Neural cell (in vitro differentiated cells): ENCODE results near the gene STX16. TPM values are rescaled to one million over a fixed set of nuclear protein-coding genes. Genes with fewer than 3 reads are reported as not detected.

Experiments
- H2AFZ ChIP-seq: fragments of 200-600, 300-800 bp; sonication (generic), shearing (Covaris generic); 2 replicates; pipeline ENCODE4 v1.6.0; 2014; ENCODE audit warnings: low read depth, mild to moderate bottlenecking, antibody characterized with exemption, low read length, moderate library complexity
- H3F3A ChIP-seq: fragments of 200-600 bp; shearing (Covaris generic); 2 replicates; pipeline ENCODE4 v1.6.1; 2016; ENCODE audit warnings: mild to moderate bottlenecking, moderate library complexity, mixed read lengths, antibody characterized with exemption, low read length; ENCODE audit not compliant: insufficient read depth, poor library complexity, severe bottlenecking
- H3K27ac ChIP-seq: fragments of 200-600, 300-800 bp; sonication (generic), shearing (Covaris generic); 2 replicates; pipeline ENCODE4 v1.5.1; 2014; ENCODE audit warnings: mild to moderate bottlenecking, low read length, moderate library complexity
- H3K27me3 ChIP-seq: fragments of 300-800, 200-600 bp; sonication (generic), shearing (Covaris generic); 2 replicates; pipeline ENCODE4 v1.6.0; 2014; ENCODE audit warnings: mild to moderate bottlenecking, low read depth, low read length, moderate library complexity; ENCODE audit not compliant: insufficient read depth
- H3K36me3 ChIP-seq: fragments of 300-800, 200-600 bp; sonication (generic), shearing (Covaris generic); 2 replicates; pipeline ENCODE4 v1.5.1; 2014; ENCODE audit warnings: mild to moderate bottlenecking, antibody characterized with exemption, low read length, moderate library complexity; ENCODE audit not compliant: insufficient read depth
- H3K4me2 ChIP-seq: fragments of 300-800, 200-600 bp; sonication (generic), shearing (Covaris generic); 2 replicates; pipeline ENCODE4 v1.6.0; 2014; ENCODE audit warnings: mild to moderate bottlenecking, low read length
- H3K4me3 ChIP-seq: fragments of 300-800, 200-600 bp; sonication (generic), shearing (Covaris generic); 2 replicates; pipeline ENCODE4 v1.5.1; 2014; ENCODE audit warnings: mild to moderate bottlenecking, low read length, moderate library complexity
- H3K79me2 ChIP-seq: fragments of 200-600 bp; shearing (Covaris generic); replicated peaks from 2 replicates; pipeline ENCODE4 v1.6.0; 2014; ENCODE audit warnings: mild to moderate bottlenecking, low read length, moderate library complexity; ENCODE audit not compliant: insufficient read depth
- H3K9ac ChIP-seq: fragments of 300-800, 200-600 bp; sonication (generic), shearing (Covaris generic); 2 replicates; pipeline ENCODE4 v1.6.1; 2016; ENCODE audit warnings: mild to moderate bottlenecking, low read length, mixed read lengths
- H3K9me2 ChIP-seq: fragments of 200-600 bp; shearing (Covaris generic); 2 replicates; pipeline ENCODE4 v1.6.1; 2016; ENCODE audit warnings: mild to moderate bottlenecking, low read length, mixed read lengths; ENCODE audit not compliant: insufficient read depth
- H3K9me3 ChIP-seq: fragments of 200-600, 300-800 bp; sonication (generic), shearing (Covaris generic); 2 replicates; pipeline ENCODE4 v1.6.1; 2016; ENCODE audit warnings: mild to moderate bottlenecking, mixed run types, low read length, moderate library complexity, mixed read lengths
- H4K20me1 ChIP-seq: fragments of 200-600 bp; shearing (Covaris generic); 2 replicates; pipeline ENCODE4 v1.6.1; 2016; ENCODE audit warnings: mild to moderate bottlenecking, mixed run types; ENCODE audit not compliant: insufficient read depth
- EP300 ChIP-seq: fragments of 450-650 bp; conservative IDR thresholded peaks from 2 replicates; pipeline ENCODE4 v1.6.1; 2014; ENCODE audit warnings: antibody characterized with exemption, mild to moderate bottlenecking, moderate library complexity; ENCODE audit not compliant: poor library complexity, severe bottlenecking
- EZH2 ChIP-seq: fragments of 200-600, 300-800 bp; shearing (Covaris generic), sonication (generic); IDR thresholded peaks from 2 replicates; pipeline ENCODE4 v1.6.1; 2014; ENCODE audit warnings: antibody characterized with exemption, low read length, borderline replicate concordance, mild to moderate bottlenecking; ENCODE audit not compliant: insufficient read depth, poor library complexity, severe bottlenecking
- MXI1 ChIP-seq: fragments of 450-650 bp; conservative IDR thresholded peaks from 2 replicates; pipeline ENCODE4 v1.6.1; 2014; ENCODE audit warnings: antibody characterized with exemption, mild to moderate bottlenecking; ENCODE audit not compliant: poor library complexity, severe bottlenecking
- POLR2AphosphoS5 ChIP-seq: IDR thresholded peaks from 2 replicates; pipeline ENCODE4 v1.6.1; 2012
- RAD21 ChIP-seq: fragments of 450-650 bp; conservative IDR thresholded peaks from 2 replicates; pipeline ENCODE4 v1.6.1; 2014; ENCODE audit warnings: antibody characterized with exemption, mild to moderate bottlenecking, moderate library complexity
- SMC3 ChIP-seq: fragments of 450-650 bp; conservative IDR thresholded peaks from 2 replicates; pipeline ENCODE4 v1.6.1; 2014; ENCODE audit warnings: antibody characterized with exemption, mild to moderate bottlenecking, moderate library complexity; ENCODE audit not compliant: poor library complexity
- TAF1 ChIP-seq: IDR thresholded peaks from 2 replicates; pipeline ENCODE4 v1.6.1; 2012; ENCODE audit warnings: low read depth
- polyA plus RNA-seq: library from polyadenylated mRNA; depleted of rRNA; stranded (reverse); fragments of >200 nt; gene quantifications from 2 replicates; pipeline ENCODE4 v1.2.3, GENCODE V29; 2014
- TF ChIP-seq, protein P1 (sequence below): IDR thresholded peaks from 2 replicates; pipeline ENCODE4 v1.6.1; 2012; ENCODE audit warnings: borderline replicate concordance
- TF ChIP-seq, protein P2 (sequence below): fragments of 450-650 bp; IDR thresholded peaks from 2 replicates; pipeline ENCODE4 v1.5.1; 2014; ENCODE audit warnings: antibody characterized with exemption, mild to moderate bottlenecking, moderate library complexity; ENCODE audit not compliant: poor library complexity, severe bottlenecking

STX16 gene
- polyA plus RNA-seq, 1 donor from 2014 or later, result 120 TPM

DNA sequence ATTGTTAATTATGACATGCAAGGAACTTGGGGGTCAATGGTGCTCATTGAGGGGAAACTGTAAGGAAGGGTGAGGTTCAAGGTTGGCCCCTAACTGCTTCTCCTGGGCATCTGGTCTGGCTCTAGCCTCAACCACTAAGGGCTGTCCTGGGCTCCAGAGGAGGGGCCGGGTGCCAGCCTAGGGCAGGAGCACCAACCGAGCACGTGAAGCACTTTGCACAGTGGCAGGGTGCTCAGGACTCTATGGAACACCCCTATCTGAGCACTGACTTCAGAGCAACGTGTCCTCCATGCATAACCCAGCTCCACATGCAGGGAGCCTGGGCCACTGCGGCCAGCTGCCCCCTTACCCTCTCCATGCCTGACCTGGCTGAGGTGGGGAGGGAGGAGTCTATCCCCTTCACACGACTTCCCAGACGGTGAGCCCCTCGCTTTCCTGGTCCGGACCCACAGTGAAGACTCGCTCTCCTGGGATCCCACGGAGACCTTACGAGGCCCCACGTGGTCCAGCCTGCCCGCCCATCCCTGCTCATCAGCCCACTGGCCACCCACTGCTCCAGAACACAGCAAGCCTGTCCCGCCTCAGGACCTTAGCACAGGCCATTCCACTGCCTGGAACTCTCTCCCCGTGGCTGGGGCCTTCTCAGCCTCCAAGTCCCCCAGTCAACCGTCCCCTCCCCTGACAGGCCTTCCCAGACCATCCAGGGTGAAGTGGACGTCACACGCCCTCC, 40.8 kb upstream of the STX16 start:
- H3K27me3 ChIP-seq, result no peaks in the 10 kb centered on the region
- H3K9ac ChIP-seq, result no peak overlapping the region
- H3K9me3 ChIP-seq, result no peaks in the 10 kb centered on the region
- no peak overlapping the region for H3K27ac ChIP-seq
- no peak overlapping the region for H2AFZ ChIP-seq
- H3K36me3 ChIP-seq, result no peaks in the 10 kb centered on the region
- no peak overlapping the region for H3K4me3 ChIP-seq
- no peaks in the 10 kb centered on the region for H3F3A ChIP-seq
- TF ChIP-seq RAD21 (no peak), SMC3 (no peak), POLR2AphosphoS5 (no peak), EP300 (no peak)
- TF ChIP-seq, protein P1, sequence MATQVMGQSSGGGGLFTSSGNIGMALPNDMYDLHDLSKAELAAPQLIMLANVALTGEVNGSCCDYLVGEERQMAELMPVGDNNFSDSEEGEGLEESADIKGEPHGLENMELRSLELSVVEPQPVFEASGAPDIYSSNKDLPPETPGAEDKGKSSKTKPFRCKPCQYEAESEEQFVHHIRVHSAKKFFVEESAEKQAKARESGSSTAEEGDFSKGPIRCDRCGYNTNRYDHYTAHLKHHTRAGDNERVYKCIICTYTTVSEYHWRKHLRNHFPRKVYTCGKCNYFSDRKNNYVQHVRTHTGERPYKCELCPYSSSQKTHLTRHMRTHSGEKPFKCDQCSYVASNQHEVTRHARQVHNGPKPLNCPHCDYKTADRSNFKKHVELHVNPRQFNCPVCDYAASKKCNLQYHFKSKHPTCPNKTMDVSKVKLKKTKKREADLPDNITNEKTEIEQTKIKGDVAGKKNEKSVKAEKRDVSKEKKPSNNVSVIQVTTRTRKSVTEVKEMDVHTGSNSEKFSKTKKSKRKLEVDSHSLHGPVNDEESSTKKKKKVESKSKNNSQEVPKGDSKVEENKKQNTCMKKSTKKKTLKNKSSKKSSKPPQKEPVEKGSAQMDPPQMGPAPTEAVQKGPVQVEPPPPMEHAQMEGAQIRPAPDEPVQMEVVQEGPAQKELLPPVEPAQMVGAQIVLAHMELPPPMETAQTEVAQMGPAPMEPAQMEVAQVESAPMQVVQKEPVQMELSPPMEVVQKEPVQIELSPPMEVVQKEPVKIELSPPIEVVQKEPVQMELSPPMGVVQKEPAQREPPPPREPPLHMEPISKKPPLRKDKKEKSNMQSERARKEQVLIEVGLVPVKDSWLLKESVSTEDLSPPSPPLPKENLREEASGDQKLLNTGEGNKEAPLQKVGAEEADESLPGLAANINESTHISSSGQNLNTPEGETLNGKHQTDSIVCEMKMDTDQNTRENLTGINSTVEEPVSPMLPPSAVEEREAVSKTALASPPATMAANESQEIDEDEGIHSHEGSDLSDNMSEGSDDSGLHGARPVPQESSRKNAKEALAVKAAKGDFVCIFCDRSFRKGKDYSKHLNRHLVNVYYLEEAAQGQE, result no peak
- H3K9me2 ChIP-seq, result no peaks in the 10 kb centered on the region
- H3K4me2 ChIP-seq, result no peak overlapping the region
- H4K20me1 ChIP-seq, result no peaks in the 10 kb centered on the region
- no peaks in the 10 kb centered on the region for H3K79me2 ChIP-seq

DNA sequence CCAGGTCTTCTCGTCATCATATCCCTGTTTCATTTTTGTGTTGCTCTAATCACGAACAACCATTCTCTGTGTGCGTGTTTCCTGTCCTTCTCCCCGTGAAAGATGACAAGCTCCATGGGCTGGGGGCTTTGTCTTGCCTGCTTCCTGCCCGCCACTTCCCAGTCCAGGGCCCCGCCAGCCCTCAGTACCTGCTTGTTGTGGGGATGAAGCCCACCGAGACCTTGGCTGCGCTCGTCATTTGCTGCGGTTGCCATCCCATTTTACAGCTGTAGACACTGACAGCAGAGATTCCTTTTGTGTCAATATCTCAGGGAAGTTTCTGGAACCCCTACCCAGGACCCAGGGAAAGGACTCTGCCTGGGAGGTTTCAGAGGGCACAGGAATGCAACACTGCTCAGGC, 40.3 kb upstream of the STX16 start:
- no peaks in the 10 kb centered on the region for H3K9me2 ChIP-seq
- no peaks in the 10 kb centered on the region for H3K9me3 ChIP-seq
- no peak for TF ChIP-seq SMC3
- no peak for TF ChIP-seq RAD21
- no peak for TF ChIP-seq POLR2AphosphoS5
- no peak for TF ChIP-seq MXI1
- no peak for TF ChIP-seq TAF1
- no peak for TF ChIP-seq EP300
- TF ChIP-seq EZH2, result no peak
- TF ChIP-seq, protein P2, sequence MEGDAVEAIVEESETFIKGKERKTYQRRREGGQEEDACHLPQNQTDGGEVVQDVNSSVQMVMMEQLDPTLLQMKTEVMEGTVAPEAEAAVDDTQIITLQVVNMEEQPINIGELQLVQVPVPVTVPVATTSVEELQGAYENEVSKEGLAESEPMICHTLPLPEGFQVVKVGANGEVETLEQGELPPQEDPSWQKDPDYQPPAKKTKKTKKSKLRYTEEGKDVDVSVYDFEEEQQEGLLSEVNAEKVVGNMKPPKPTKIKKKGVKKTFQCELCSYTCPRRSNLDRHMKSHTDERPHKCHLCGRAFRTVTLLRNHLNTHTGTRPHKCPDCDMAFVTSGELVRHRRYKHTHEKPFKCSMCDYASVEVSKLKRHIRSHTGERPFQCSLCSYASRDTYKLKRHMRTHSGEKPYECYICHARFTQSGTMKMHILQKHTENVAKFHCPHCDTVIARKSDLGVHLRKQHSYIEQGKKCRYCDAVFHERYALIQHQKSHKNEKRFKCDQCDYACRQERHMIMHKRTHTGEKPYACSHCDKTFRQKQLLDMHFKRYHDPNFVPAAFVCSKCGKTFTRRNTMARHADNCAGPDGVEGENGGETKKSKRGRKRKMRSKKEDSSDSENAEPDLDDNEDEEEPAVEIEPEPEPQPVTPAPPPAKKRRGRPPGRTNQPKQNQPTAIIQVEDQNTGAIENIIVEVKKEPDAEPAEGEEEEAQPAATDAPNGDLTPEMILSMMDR, result no peak
- TF ChIP-seq, protein P1, result no peak
- H3K4me2 ChIP-seq, result no peak overlapping the region
- no peak overlapping the region for H3K4me3 ChIP-seq
- H3K27me3 ChIP-seq, result no peaks in the 10 kb centered on the region
- no peaks in the 10 kb centered on the region for H3K79me2 ChIP-seq
- no peaks in the 10 kb centered on the region for H3K36me3 ChIP-seq
- no peaks in the 10 kb centered on the region for H4K20me1 ChIP-seq
- no peak overlapping the region for H3K27ac ChIP-seq
- no peak overlapping the region for H3K9ac ChIP-seq
- H3F3A ChIP-seq, result no peaks in the 10 kb centered on the region
- no peak overlapping the region for H2AFZ ChIP-seq
